ENCODE data around the gene SUSD1.

GRCh38 chr9:112129246-112129645, 45.9 kb downstream of the SUSD1 start:
- TF ChIP-seq, protein P1, sequence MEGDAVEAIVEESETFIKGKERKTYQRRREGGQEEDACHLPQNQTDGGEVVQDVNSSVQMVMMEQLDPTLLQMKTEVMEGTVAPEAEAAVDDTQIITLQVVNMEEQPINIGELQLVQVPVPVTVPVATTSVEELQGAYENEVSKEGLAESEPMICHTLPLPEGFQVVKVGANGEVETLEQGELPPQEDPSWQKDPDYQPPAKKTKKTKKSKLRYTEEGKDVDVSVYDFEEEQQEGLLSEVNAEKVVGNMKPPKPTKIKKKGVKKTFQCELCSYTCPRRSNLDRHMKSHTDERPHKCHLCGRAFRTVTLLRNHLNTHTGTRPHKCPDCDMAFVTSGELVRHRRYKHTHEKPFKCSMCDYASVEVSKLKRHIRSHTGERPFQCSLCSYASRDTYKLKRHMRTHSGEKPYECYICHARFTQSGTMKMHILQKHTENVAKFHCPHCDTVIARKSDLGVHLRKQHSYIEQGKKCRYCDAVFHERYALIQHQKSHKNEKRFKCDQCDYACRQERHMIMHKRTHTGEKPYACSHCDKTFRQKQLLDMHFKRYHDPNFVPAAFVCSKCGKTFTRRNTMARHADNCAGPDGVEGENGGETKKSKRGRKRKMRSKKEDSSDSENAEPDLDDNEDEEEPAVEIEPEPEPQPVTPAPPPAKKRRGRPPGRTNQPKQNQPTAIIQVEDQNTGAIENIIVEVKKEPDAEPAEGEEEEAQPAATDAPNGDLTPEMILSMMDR (IDR thresholded peaks at IDR 0.05), result no peak
- TF ChIP-seq EZH2 (IDR thresholded peaks at IDR 0.05; ENCODE audit: borderline replicate concordance, insufficient read depth, low read depth, low read length, poor library complexity, severe bottlenecking), result no peak

Data from B cell (primary cell).